CD4-positive, alpha-beta T cell treated with Interleukin-12 subunit alpha and Interleukin-12 subunit beta, for 1 hour (primary cell): ENCODE results near the gene ADSS2.
"Not testable (repeated sequence)": the region's sequence is repeated elsewhere in the genome, so short reads cannot be mapped to it uniquely, and the experiment has no call there.

Source experiments
- DNase-seq: peaks from one replicate; pipeline ENCODE4 v3.0.0-alpha.2; 2020

The ADSS2 gene

DNA sequence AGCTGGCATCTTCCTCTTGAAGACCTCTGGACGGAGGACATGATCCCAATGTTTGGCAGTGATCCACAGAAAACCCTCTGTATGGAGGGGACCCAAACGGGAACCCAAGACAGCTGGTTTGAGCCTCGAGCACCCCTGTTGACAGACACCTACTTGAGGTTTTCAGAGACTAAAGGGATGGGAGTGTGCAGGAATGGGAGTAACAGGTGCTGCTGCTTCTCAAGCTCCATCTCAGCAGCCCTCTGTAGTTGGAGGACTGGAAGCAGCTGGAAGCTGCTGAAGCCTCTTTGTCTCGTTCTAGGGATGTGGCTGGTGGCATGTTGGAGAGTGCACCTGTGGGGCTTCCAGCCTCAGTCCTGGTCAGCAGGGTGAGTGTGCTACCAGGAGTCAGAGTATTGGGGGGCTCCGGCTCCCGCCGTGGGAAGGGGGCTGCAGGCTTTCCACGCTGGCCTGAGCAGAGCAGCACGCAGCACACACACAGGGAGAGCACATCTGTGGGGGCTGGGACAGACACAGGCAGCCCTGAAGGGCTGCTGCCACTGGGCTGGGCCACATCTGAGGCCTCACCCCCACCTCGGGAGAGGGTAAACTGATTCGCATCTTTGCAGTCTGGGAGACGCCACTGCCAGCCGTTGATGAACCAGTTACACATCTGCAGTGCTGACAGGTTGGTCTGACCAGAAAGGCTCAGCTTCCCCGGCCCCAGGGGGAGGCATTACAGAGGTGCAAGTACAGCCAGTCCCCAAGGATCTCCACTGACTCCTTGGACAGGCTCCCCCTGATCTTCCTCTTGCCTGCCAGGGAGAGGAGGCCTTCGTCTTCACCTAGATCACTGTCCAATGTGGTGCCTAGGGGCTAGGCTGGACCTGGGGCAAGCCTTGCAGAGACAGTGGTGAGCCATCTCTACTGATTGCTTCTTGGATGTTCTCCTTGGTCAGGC is 56.6 kb downstream of the ADSS2 start:
- DNase-seq, result no peak

DNA sequence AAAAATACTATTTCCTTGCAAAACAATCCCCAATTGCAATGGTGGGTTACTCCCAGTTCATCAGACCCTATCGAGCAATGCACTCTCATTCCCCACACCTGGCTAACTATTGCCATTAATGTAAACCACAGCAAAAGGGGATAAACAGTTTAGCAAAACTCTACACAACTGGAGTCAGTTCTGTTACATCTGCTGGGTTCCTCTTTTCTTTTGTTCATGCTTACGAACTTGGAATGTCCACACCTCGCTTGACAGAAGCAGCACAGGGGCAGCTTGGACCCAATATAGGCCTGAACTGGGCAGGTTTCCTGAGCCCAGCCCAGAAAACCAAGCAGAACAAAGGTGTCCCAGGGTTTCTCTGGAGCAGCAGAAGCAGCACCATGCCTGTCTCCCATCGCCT is 57.4 kb downstream of the ADSS2 start:
- no peak for DNase-seq

DNA sequence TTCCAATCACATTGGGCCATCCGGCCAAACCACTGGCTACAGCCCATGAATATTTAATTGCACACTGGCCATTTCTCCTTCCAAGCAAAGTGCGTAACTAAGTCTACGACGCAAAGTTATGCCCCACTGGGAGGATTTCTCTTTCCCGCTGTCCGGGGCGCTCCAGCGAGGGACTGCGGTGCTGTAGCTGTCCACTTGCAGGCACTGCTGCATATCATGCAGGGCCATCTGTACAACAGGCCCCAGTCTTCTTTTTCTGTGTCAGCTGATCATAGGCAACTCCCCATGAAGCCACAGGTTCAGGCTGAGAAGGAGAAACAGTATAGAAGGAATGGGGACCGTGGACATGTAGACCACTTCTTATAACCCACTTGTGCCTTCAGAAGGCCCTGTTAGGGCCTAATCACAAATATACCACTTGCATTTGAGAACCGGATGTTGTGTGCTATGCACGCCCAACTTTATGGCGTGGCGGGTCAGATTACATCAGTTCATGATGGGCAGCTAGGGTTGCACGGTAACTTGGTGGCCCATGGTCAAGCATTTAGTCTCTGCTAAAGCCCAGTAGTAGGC is 58.0 kb downstream of the ADSS2 start:
- DNase-seq, result no peak

DNA sequence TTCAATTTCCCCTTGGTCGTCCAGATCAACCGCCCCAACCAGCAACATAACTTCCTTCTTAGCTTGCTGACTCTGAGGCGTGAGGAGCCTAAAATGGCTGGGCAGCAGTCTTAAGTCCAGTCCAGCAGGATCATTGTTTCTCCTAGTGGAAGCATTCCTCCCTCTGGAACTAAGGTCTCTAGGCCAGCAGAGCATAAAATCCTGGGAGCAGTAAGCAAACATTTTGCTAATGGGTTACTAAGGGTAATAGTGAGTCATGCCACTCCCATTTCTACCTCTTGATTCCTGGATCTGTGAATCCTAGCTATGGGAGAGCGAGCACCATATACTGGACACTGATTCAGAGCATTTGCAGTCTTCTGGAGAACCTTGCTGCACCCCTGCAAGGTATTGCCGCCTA is 59.9 kb downstream of the ADSS2 start:
- no peak for DNase-seq

DNA sequence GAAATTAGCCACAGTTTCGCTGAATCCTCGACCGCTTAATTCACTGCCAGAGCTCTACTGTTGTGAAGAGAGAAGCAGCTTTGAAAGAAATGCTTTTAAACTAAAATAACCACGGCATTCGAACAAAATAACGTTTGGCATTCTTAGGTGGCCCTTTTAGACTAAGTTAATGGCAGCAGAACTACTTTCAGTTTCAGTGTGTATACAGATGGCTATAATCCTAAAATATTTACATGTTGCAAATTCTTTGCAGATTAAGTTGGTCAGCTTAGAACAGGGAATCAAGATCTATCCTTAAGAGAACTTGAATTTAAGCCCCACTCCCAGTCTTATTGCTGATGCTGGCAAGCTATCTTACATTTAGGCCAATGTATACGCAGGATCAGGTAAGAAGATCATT is 62.7 kb downstream of the ADSS2 start:
- DNase-seq, result no peak

DNA sequence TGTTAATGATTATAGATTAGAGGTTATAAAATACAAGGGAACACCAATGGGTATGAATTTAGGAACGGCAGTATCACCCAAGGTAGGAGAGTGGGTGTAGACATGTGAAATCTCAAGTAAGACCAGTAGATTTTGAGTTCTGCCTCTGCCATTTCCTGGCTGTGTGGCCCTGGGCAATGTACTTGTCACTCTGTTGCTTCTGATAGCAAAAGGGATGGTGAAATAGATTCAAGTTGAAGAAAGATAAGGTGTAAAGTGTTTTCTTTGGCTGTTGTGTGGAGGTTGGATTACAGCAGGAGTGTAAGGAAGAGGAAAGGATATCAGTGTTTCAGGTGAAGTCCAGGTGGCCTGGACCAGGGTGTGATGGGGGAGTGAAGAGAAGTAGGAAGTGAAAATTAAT is 64.3 kb downstream of the ADSS2 start:
- DNase-seq, result no peak

DNA sequence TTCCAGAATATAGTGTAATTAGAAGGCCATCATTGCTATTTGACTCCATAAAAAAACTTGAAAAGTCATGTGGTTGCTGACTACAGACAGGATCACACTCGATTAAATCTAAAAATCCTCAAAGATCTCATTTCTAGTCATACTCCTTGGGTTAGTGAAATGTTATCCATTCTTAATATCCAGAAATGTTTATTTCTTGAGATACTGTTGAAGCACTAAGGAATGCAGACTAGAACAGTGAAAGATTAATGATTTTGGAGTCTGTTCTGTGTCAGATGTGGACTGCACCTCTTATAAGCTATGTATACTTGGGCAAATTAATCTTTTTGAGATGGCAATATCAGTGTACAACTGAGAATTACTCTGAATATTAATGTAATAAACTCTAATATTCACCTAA is 65.1 kb downstream of the ADSS2 start:
- no peak for DNase-seq

DNA sequence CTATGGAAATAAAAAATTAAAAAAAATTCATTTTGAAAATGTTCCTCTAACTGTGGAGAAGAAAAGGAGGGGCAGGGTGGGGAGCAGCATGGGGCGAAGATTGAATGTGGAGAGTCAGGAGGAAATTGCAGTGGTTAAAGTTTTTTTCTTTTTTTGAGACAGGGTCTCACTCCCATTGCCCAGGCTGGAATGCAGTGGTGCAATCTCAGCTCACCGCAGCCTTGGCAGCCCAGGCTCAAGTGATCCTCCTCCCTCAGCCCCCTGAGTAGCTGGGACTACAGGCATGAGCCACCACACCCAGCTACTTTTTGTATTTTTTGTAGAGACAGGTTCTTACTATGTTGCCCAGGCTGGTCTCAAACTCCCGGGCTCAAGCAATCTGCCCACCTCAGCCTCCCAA is 67.6 kb downstream of the ADSS2 start:
- DNase-seq, result no peak

DNA sequence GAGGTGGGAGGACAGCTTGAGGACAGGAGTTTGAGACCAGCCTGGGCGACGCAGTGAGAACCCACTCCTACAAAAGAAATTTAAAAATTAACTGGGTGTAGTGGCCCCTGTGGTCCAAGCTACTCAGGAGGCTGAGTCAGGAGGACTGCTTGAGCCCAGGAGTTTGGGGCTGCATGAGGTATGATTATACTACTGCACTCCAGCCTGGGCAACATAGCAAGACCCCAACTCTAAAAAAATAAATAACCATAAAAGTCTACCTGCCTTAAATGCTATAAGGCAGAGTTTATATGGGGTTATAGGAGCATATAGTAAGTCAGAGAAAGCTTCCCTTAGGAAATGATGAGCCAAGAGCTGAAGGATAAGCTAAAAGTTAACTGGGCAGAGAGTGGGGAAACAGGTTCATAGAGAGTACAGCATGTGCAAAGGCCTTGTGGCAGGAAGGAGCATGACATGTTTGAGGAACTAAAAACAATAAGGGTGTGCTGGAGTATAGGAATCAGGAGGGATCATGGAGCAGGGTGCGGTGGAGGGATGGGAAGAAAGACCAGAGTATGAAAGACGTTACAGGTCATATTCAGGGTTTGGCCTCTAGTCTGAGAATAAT is 68.3 kb downstream of the ADSS2 start:
- DNase-seq, result no peak

DNA sequence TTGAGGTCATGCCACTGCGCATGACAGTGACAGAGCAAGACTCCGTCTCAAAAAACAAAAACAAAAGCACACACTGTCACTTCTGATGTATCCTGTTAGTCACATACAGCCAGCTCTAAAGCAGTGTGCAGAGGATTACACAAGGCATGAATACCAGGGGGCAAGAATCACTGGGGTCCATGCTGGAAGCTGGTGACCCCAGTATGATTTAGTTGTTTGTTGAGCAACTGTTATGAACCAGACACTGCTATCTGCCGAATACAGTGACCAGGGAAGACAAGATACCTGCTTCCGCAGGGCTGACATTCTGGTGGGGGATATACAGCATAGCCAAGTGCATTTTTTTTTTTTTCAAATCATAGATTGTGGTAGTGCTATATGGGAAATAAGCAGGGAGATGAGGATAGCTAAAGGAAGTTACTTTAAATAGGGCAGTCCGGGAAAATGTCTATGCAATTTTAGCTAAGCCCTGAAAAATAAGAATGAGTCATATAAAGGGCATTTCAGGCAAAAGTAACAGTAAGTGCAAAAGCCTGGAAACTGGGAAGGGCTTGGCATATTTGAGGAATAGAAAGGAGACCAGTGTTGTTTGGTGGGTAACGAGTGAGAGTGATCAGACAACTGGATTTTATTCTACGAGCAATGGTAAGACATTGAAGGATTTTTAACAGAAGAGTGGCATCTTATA is 69.7 kb downstream of the ADSS2 start:
- DNase-seq, result no peak

DNA sequence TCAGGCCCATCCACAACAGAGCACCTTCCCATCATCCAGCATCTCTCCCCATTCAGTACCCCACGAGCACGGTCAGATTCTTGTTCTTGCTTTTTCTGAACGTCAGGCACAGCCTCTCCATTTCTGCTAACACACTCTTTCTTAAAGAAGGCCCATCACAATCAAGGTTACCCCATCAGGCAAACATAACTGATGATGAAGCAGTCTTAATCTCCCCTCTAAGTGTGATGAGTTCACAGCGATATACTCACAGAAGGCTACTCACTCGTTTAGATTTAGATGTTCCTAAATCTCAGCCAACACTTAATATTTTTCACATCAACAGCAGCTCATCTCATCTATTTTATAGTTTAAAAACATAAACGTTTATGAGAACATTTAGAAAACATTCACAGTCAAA is 75.6 kb downstream of the ADSS2 start:
- DNase-seq, result no peak

DNA sequence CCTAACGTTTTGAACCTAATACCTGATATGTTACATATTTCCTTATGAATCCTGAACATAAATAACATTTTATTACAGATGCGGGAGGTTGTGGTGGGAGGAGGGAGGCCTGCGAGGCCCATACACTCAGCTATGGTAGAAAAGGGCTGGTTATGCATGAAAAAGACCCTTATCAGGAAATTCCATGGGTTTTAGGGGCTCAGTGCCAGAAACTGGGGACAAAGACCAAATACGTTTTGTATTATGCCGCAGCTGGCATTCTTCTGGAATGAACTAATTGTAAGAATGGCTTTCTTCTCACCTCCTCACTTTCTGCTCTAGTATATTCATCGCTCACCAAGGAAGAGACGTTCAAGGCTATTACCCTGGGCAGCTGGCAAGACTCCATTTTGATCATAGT is 76.7 kb downstream of the ADSS2 start:
- DNase-seq, result no peak

DNA sequence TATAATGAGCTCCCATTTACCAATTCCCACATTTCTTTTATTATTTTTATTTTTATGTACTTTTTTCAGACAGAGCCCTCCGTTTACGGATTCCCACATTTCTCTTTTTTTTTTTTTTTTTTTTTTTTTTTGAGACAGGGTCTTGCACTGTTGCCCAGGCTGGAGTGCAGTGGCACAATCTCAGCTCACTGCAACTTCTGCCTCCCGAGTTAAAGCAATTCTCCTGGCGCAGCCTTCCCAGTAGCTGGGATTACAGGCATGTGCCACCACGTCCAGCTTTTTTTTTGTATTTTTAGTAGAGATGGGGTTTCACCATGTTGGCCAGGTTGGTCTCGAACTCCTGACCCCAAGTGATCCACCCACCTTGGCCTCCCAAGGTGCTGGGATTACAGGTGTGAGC is 77.2 kb downstream of the ADSS2 start:
- not testable (repeated sequence) for DNase-seq

DNA sequence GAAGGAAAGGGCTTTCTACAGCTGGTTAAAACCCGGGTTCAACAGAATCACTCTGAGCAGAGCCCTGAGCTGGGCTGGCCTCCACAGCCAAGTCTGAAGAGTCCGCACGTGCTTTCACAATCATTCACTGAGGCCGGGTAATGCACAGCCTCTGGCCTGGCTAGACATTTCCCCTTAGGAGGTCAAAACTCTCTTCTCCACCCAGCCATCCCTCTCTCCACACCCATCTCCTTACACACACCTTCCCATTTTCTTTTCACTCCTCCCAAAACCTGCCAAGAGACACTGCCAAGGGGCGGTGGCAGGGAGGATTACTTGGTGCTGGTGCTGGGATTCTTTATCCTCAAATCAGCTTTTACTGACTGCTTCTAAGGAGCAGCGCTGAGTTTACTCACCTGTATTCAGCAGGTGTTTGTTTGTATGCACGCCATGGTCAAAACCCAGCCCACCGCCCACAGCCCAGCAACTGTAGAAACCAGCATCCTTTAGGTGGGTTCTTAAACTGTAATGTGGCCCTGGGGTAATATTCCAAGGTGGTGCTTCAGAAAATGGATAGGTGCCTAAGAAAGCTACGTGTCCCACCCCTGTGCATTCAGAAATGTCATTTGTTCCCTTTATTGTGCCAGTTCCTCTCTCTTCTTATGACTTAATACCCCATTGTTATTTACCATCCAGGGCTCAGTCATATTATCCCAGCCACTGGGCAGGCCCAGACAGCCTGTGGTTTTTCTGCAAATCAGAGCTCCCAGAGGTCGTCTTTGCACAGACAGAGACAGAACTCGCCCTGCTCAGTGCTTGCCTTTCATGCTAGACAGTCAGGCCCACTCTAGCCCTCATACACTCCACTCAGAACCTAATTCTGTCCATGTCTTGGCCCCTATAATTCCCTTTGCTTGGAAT is 80.2 kb downstream of the ADSS2 start:
- DNase-seq, result no peak

DNA sequence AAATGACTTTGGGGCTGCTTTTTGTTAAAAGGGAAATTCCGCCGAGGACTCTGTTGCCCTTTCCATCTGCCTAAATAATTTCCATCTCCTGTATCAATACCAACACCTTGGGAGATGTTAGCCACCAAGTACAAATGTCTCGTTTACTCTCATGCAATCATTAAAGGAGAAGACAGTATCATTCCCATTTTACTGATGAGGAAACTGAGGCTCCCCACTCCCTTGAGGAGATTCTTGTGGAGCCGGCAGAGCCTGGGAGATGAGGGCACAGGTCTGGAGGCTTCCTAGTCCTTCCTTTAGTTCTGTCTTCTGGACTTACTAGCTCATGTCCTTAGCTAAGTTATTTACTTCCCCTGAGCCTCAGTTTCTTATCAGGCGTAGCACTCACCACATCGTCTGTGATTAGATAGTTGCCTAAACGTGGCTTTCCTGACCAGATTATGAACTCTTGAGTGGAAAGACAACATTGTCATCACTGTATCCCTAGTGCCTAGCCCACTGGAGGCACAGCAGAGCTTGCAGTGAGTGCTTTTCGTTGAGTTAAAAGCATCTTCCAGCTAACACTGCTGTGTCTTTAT is 81.6 kb downstream of the ADSS2 start:
- no peak for DNase-seq

DNA sequence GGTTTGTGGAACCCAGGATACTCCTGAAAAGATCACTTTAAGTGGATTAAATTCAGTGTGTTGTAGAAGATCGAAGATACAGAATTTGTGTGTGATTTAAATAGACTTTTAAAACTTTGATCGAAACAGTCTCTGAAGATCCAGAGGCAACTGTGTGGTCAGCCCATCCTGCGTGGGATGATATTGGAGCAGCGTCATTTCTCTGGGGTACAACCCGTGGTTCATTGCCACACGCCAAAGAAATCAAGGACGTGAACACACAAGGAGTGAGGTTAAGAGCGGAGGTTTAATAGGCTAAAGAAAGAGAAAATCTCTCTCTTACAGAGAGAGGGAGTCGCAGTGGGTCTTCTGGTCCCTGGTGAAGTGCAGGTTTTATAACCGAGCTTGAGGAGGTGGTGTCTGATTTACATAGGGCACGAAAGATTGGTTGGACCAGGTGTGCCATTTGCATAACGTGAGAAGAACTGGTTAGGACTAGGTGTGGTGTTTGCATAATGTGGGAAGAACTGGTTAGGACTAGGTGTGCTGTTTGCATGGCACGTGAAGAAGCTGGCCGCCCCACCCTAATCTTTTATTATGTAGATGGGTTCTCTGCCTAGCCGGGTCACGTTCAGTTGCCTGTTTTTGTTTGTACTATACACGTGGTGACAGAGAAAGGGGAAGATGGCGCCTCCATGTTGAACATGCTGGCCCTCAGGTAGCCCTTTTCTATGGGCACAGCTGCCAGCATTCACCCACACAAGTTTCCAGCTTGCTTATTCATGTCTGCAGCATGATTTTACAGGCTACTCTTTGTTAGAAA is 82.3 kb downstream of the ADSS2 start:
- no peak for DNase-seq

DNA sequence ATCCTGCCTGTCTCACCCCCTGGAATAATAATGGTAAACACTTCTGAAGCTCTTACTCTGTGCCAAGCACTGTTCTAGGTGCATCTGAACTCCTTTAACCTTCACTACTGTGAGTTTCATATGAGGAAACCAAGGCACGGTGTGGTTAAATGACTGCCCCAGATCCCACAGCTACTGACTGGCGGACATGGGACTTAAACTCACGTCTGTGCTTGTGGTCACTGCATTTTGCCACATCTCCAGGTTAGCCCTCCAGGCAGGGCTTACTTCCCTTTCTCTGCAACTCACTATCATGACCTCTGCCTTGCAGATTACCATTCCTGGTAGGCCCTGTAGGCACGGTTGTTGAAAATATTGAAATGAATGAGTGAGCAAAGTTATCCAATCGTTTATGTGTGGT is 83.4 kb downstream of the ADSS2 start:
- no peak for DNase-seq

DNA sequence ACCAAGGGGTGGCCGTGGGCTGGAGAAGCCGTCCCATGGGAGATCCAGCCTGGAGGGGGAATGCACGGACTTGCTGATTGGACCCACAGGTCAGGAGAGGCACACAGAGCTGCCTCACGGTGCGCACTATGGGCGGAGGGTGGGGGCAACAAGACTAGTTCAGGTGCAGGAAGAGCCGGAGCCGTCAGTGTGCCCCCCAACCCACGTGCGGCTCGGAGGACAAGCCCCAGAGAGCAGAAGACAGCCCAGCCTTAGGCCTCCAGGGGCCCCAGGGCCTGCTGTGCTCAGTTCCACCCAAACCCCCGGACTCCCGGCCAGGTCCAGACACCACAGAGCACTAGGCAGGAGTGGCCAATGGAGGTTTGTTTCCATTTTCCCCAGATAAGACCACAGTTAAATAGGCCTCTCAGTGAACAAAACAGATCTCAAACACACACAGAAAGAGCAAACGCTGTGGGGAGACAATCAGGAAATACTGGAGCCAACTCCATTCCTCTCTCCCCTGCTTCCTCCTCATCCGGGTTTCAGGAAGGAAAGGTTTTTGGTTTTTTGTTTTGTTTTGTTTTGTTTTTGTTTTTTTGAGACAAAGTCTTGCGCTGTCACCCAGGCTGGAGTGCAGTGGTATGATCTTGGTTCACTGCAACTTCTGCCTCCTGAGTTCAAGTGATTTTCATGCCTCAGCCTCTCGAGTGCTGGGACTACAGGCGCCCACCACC is 84.2 kb downstream of the ADSS2 start:
- no peak for DNase-seq

DNA sequence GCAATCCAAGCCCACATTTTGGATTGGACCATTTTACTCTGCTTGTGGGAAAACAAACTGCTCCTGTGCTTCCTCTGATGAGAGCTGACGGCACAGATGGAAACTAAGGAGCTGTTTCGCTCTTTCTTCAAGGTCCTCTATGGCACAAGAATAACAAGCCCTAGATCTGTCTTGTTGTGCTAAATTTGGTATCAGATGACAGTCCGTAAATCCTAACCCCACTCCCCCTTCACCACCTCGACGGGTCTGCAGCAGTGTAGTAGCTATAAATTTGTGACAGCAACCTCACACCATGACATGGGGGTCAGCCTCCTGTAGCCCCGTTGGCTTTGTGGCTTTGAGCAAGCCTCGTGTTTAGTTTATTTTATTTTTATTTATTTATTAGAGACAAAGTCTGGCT is 85.9 kb downstream of the ADSS2 start:
- DNase-seq, result no peak

DNA sequence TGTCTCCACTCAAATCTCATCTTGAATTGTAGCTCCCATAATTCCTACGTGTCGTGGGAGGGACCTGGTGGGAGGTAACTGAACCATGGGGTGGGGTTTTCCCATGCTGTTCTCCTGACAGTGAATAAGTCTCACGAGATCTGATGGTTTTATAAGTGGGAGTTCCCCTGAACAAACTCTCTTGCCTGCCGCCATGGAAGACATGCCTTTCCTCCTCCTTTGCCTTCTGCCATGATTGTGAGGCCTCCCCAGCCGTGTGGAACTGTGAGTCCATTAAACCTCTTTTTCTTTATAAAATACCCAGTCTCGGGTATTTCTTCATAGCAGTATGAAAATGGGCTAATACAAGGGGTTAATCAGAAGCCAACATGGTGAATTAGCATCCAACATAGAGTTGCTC is 86.4 kb downstream of the ADSS2 start:
- not testable (repeated sequence) for DNase-seq

DNA sequence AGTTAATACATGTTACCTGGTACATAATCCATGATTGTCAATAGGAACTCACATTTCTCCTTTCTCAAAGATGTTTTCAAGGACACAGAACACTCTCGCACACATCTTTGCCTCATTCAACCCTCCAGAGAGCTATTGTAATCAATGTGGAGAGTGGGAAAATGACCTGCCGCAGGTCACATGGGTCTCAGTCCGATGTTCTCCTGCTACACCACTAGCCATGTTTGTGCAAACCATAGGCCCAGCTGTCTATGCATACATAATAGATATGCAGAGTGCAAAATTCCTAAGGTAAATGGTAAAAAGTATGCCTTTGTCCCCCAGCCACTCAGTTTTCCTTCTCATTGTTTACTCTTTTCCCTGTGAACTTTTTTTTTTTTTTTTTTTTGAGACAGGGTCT is 89.2 kb downstream of the ADSS2 start:
- DNase-seq, result no peak
